Smooth muscle cell of the brain vasculature (primary cell): Measurements from ENCODE around the gene FNTB.
A peak's percentile ranks its signal among the peaks of the same experiment; 100 is the strongest.
"Not testable (repeated sequence)": the region's sequence is repeated elsewhere in the genome, so short reads cannot be mapped to it uniquely, and the experiment has no call there.

ENCODE experiments used
- DNase-seq: peaks from one replicate; pipeline ENCODE4 v3.0.0-alpha.2; 2012; ENCODE audit warnings: low read depth, low spot score

Gene FNTB

GRCh38 chr14:65015391-65015790 lies 28.7 kb downstream of the FNTB start:
- DNase-seq: no peak

- DNase-seq: no peak
Observed at GRCh38 chr14:65016471-65016870, 29.8 kb downstream of the FNTB start.

GRCh38 chr14:65019944-65020566 lies 33.4 kb downstream of the FNTB start:
- DNase-seq: peak; percentile 51

DNA sequence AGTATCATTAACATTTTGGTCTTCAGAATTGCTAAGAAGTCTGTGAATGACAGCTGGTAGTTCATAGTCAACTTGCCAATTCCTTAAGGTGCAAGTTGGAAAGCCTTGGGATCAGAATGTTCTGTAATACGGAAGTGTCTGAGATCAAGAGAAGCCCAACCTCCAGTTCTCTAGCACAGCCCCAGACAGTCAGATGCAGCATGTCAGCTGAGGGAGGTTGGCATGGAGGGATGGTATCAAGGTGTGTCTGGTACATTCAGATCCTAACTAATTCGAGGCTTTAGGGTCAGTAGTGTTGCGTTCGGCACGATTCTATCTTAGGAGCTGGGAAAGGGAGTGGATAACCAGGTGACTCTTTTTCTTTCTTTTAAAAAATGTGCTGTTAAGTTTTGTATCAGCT lies 38.3 kb downstream of the FNTB start:
- no peak for DNase-seq

DNA sequence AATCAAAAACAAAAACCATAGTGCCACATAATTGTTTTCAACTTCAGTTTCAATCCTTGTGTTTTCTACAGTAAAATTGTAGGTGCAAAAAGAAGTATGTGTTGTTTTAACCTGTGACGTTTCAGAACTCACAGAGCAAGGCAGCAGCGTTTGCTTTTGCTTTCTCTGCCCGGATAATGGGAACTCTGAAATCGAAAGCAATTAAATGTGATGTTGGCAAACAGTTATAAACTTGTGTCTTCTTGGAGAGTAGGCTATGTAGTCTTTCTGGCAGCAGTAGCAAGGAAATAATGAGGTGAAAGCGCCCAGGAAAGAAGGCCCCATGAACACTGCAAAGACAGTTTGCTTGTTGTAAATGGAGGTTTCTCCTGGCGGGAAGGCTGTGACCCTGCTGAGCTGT lies 39.1 kb downstream of the FNTB start:
- no peak for DNase-seq

- DNase-seq: no peak
Observed at GRCh38 chr14:65026526-65026925, 39.8 kb downstream of the FNTB start.

GRCh38 chr14:65027127-65027799 lies 40.6 kb downstream of the FNTB start:
- no peak for DNase-seq

GRCh38 chr14:65028937-65029336 lies 42.2 kb downstream of the FNTB start:
- DNase-seq: no peak

DNA sequence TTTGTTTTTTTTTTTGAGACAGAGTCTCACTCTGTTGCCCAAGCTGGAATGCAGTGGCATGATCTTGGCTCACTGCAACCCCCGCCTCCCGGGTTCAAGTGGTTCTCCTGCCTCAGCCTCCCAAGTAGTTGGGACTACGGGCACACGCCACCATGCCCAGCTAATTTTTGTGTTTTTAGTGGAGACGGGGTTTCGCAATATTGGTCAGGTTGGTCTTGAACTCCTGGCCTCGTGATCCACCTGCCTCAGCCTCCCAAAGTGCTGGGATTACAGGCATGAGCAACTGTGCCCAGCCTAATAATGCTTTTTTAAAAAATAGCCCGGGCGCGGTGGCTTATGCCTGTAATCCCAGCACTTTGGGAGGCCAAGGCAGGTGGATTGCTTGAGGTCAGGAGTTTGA lies 44.6 kb downstream of the FNTB start:
- DNase-seq: not testable (repeated sequence)

DNA sequence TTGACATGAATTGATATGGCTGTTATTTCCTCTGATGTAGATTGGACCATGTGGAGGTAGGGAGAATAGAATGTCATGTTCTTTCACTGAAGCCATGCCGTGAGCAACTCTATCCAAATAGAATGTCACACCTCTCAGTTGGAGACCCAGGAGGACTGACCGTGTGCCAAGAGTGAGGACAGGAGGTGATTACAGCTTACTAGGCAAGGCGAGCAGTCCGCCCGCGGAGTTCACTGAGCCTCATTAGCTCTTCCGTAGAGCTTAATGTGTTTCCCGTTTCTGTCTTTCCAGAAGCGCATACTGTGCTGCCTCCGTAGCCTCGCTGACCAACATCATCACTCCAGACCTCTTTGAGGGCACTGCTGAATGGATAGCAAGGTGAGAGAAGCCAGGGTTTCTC lies 45.6 kb downstream of the FNTB start:
- no peak for DNase-seq

DNA sequence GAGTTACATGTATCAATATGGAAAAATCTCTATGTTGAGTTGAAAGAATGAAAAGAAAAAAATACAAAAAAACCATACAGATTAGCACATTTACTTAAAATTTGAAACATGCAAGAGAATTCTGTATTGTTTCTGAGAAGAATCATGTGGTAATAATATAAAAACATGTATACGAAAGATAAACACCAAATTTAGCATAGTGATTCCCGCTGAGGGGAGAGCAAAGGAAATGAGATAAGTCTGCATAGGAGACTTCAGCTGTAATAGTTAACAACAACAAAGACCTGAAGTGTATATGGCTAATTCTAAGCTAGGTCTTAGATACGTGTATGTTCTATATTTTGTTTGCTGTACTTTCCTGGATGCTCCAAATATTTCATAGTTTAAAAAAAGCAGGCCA lies 46.5 kb downstream of the FNTB start:
- no peak for DNase-seq

DNA sequence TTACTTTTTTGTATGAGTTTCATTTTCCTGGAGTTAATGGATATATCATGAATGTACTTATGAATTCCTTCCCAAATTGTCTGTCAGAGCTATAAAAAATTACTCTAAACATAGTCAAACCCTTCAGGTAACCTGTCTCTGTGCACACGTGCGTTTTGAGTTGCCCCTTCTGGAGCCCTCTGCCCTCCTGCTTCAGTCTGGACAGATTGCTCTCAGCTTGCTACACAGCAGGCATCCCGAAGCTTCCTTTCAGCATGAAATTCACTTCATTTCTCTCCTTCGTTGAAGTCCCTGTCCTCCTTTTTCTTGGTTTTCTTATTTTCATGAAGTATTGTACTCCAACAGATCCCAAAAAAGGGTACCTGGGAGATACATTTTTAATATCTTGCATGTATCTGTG lies 47.3 kb downstream of the FNTB start:
- no peak for DNase-seq

GRCh38 chr14:65035049-65035448 lies 48.4 kb downstream of the FNTB start:
- no peak for DNase-seq

DNA sequence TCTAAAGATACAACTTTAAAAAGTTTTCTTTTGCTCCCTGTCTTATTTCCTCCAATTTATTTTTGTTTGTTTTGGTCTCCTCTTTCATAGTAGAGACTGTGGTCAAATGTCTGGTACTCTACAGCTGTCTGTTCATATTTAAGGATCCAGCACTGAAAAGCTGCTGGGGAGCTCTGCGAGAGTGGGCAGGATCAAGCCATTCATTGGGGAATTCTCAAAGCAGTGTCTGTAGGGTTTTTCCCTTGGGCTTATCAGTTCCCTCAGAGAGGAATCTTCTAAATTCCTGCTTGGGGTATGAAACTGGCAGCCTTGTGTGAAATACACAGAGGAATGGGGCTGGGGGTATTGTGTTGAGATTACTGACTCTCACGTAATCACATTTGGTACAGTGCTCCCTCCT lies 52.3 kb downstream of the FNTB start:
- no peak for DNase-seq

DNA sequence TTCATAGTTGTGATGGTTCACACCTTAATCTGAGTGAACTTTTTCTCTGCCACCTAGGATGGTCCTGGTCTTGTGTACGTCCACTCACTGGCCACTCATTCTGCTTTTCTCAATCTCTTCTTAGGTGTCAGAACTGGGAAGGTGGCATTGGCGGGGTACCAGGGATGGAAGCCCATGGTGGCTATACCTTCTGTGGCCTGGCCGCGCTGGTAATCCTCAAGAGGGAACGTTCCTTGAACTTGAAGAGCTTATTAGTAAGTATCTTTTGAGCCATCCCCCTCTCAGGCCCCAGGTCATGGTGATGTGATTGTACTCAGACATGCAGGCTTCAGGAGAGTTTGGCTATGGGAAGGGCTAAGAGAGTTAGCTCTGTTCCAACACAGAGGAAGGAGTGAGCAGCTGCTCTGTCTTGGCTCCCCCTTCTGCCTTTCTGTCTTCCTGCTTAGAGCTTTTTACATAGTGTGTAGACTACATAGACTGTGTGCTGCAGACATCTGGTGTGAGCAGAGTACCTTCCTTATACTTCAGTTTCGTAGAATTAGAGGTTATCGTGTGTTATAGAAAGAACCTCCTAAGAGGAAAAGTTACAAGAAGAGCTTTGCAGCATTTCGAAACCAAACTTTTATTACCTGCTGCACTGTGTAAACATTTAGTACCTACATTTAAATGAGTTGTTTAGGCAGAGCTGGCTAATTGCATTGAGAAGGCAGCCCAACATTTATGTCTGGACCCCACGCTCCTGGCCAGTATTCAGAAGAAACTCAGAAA lies 54.2 kb downstream of the FNTB start:
- DNase-seq: no peak

- no peak for DNase-seq
Observed at GRCh38 chr14:65041434-65041915, 54.8 kb downstream of the FNTB start.

DNA sequence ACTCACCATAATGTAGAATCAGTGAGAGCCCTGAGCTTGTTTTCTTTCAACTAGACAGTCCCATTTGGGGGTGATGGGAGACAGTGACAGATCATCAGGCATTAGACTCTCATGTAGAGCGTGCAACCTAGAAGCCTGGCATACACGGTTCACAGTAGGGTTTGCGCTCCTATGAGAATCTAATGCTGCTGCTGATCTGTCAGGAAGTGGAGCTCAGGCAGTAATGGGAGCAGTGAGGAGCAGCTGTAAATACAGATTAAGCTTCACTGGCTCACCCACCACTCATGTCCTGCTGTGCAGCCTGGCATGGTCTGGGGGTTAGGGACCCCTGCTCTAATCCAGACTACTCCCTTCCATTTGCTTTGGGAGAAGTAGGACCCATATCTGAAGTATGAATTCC lies 55.6 kb downstream of the FNTB start:
- no peak for DNase-seq

DNA sequence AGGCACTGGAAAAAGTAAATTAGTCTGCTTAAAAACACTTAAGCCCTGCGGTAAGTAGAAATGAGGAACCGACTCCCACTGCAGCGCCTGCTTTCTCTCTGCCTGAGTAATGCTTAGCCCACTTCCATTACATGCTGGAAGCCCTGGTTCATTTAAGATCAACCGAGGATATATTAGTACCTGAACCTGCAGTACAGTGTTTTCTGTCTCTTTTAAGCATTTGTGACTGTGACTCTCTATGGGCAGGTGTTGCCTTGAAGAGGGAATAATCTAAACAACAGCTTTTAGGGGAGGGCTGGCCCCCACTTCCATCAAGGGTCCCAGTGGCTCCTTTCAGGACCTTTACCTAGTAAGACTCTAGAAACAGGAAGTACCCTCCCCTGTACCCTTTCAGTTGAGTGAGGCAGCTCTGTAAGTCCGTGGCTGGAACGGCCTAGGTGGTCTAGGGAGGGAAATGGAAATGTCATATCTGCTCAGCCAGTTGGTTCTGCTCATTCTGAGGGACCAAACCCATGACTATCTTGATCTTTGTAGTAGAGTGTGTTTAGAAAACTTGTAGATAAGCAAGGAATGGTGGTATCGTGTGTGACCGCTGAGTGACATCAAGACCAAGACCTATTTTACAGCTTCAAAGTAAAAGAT lies 56.2 kb downstream of the FNTB start:
- no peak for DNase-seq

GRCh38 chr14:65043893-65044595 lies 57.3 kb downstream of the FNTB start:
- no peak for DNase-seq

GRCh38 chr14:65044596-65044959 lies 57.9 kb downstream of the FNTB start:
- no peak for DNase-seq

DNA sequence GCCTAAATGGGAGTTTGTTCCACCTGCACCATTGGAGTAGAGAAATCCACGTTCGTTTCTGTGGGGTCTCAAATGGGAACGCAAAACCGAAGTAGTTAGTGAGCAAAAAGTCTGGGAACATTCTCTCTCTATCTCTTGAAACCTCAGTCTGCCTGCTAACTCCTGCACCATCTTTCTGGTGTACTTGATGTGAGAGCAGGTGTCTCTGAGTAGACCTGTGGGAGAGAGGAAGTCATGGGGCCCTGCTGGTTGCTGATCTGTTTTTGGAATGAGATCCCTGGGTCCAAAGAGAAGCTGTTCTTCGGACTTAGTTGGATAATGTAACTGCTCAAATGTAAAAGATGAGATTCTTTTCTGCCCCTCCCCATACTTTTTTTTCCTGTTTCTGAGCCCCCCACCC lies 58.3 kb downstream of the FNTB start:
- DNase-seq: no peak

DNA sequence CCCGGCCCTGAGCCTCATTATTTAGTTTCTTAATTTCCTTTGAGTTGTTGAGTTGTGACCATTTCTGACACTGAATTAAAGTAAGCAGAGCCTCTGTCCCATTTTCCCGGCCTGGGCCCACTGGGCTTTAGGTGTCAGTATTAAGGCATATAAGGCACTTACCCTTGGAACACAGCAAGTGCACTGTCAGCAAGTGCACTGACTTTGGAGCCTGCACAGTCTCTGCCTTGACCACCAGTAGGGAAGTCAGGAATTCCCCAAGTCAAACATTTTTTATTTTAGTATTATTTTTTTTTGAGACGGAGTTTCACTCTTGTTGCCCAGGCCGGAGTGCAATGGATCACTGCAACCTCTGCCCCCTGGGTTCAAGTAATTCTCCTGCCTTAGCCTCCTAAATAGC lies 59.0 kb downstream of the FNTB start:
- DNase-seq: no peak
